ENCODE results near the gene KCND3. TPM values are rescaled to one million over a fixed set of nuclear protein-coding genes. Genes with fewer than 3 reads are reported as not detected.

The KCND3 gene
- total RNA-seq, 4 donors from 2014 or later = 6.9 to 11.7 (median 9.5) TPM

- no peak for TF ChIP-seq CTCF (IDR thresholded peaks at IDR 0.05)
- DNase-seq (ENCODE audit: low spot score) (no peak), ATAC-seq (ENCODE audit: low FRiP score) (no peak)
Observed at GRCh38 chr1:111818081-111818480, 171.4 kb downstream of the KCND3 start.

- DNase-seq (ENCODE audit: low spot score) (no peak), ATAC-seq (ENCODE audit: low FRiP score) (no peak)
- TF ChIP-seq CTCF (IDR thresholded peaks at IDR 0.05) = no peak
Observed at GRCh38 chr1:111814642-111815041, 174.8 kb downstream of the KCND3 start.

- no peak for TF ChIP-seq CTCF (IDR thresholded peaks at IDR 0.05)
- DNase-seq (ENCODE audit: low spot score) = no peak
- no peak for ATAC-seq (ENCODE audit: low FRiP score)
Observed at GRCh38 chr1:111814305-111814628, 175.2 kb downstream of the KCND3 start.

DNA sequence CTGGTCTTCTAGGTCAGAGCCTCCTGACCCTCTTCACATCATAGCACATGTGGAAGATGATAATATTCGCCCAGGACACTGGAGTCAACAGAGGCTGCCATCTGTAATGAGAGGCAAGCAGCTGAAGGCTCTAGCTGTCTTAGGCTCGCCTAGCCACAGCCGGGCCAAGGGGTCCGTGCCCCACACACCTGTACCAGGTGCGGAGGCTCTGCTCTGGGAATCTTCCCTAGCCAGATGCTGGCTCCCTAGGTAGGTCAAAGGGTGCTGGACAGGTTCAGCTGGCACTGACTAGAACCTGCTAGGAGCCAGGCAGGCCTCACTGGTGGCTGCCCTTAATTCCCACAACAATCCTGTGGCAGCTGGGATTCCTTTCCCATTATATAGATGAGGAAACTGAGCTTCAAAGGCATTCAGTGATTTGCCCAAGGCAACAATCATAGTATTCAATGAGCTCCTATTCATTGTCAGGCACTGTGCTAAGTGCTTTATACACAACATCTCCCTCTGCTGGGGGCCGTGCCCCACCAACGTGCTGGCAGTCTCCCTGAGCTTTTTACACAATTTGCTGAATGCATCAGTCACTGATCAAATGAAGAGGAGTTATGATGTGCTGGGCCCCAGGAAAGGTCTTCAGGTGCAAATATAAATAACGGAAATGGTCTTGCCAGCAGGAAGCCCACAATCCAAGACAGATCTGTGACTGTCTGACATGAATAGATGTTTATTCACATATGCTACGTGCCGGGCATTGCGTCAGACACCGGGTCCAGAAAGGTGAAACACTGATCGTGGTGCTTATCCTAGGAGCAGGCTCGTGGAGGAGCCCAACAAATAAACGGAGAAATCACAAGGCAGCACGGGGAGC lies 175.8 kb downstream of the KCND3 start:
- TF ChIP-seq CTCF (IDR thresholded peaks at IDR 0.05) = no peak
- no peak for ATAC-seq (ENCODE audit: low FRiP score)
- no peak for DNase-seq (ENCODE audit: low spot score)

DNA sequence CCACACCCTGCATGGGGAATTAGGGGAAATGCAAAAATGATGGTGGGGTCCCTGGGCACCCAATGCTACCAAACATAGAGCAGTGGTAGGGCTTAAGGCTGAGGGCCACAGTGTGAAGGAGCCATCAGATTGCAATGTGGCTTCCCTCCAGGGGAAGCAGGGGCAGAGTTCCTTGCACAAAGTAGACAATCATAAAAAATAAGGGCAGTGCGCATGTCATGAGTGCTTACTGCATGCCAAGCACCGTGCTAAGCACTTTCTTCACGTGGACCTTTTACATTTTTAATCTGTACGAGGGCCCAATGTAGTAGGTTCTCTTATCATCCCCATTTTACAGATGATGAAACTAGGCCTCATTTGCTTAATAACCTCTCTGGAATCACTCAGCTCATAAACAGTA lies 177.2 kb downstream of the KCND3 start:
- no peak for ATAC-seq (ENCODE audit: low FRiP score)
- DNase-seq (ENCODE audit: low spot score) = no peak
- no peak for TF ChIP-seq CTCF (IDR thresholded peaks at IDR 0.05)

- no peak for DNase-seq (ENCODE audit: low spot score)
- TF ChIP-seq CTCF (IDR thresholded peaks at IDR 0.05) = no peak
- no peak for ATAC-seq (ENCODE audit: low FRiP score)
Observed at GRCh38 chr1:111811891-111812290, 177.6 kb downstream of the KCND3 start.

GRCh38 chr1:111805251-111805650 lies 184.2 kb downstream of the KCND3 start:
- ATAC-seq (ENCODE audit: low FRiP score) (no peak), DNase-seq (ENCODE audit: low spot score) (no peak)
- no peak for TF ChIP-seq CTCF (IDR thresholded peaks at IDR 0.05)

All from omental fat pad (tissue), 4 donors.